Spleen (tissue), 11 donors: ENCODE measurements around the gene FTO. TPM values are rescaled to one million over a fixed set of nuclear protein-coding genes. Genes with fewer than 3 reads are reported as not detected.

Source experiments
- DNase-seq: peaks from one replicate; pipeline ENCODE4 v3.0.0-alpha.2; 2020
- H3K27ac ChIP-seq, 8 donors: fragments of 200-600 bp; sonication (generic) in 7 of 8; 1 replicate in 4 of 8; 2 replicates in 4 of 8; pipeline versions ENCODE4 v1.5.0 to v1.8.0; 2016 to 2021; ENCODE audit warnings: inconsistent platforms in 4 of 8, mild to moderate bottlenecking in 4 of 8, moderate library complexity in 1 of 8
- H3K27me3 ChIP-seq, 7 donors: fragments of 200-600 bp; sonication (generic) in 6 of 7; replicated peaks in 1 of 7; 1 replicate in 4 of 7; 2 replicates in 3 of 7; pipeline versions ENCODE4 v1.5.0 to v1.8.0; 2016 to 2021; ENCODE audit warnings: inconsistent platforms in 3 of 7, mild to moderate bottlenecking in 1 of 7
- H3K36me3 ChIP-seq, 6 donors: fragments of 200-600 bp; sonication (generic) in 5 of 6; 1 replicate in 4 of 6; 2 replicates in 2 of 6; pipeline versions ENCODE4 v1.5.0 to v1.8.0; 2016 to 2021; ENCODE audit warnings: inconsistent platforms in 2 of 6
- H3K4me1 ChIP-seq, 6 donors: fragments of 200-600 bp; sonication (generic) in 5 of 6; 1 replicate in 3 of 6; 2 replicates in 3 of 6; pipeline versions ENCODE4 v1.5.0 to v1.8.0; 2016 to 2021; ENCODE audit warnings: inconsistent platforms in 3 of 6
- H3K4me3 ChIP-seq, 8 donors: fragments of 200-600 bp; sonication (generic) in 7 of 8; 1 replicate in 4 of 8; 2 replicates in 4 of 8; pipeline versions ENCODE4 v1.5.0 to v1.8.0; 2016 to 2021; ENCODE audit warnings: inconsistent platforms in 4 of 8, mild to moderate bottlenecking in 4 of 8, moderate library complexity in 2 of 8
- H3K9me3 ChIP-seq, 8 donors: fragments of 200-600 bp; sonication (generic) in 7 of 8; 1 replicate in 4 of 8; 2 replicates in 4 of 8; pipeline versions ENCODE4 v1.5.0 to v1.8.0; 2016 to 2021; ENCODE audit warnings: inconsistent platforms in 4 of 8
- POLR2A ChIP-seq, 3 donors: fragments of 450-650 bp; IDR thresholded peaks; one replicate each; pipeline ENCODE4 v1.5.1; 2017; ENCODE audit warnings: antibody characterized with exemption in 3 of 3, mild to moderate bottlenecking in 1 of 3
- POLR2AphosphoS5 ChIP-seq, 3 donors: sonication (generic); formaldehyde crosslinking; IDR thresholded peaks; one replicate each; pipeline ENCODE4 v1.5.1; 2017; ENCODE audit warnings: antibody characterized with exemption in 3 of 3
- WGBS, 5 donors: extraction: QIAGEN DNeasy Blood & Tissue Kit in 3 of 5; methylation state at CpG; one replicate each; pipeline versions ENCODE4 v1.1.5 to v1.1.7; 2013 to 2018; 5-methylcytosine and 5-hydroxymethylcytosine counted together
- intact Hi-C: fragments of 100-400 bp; cut with DNase I; formaldehyde crosslinking; loops from one replicate; pipeline ENCODE4 v1.15.0; 2023; ENCODE audit warnings: low total_unique reads
- polyA plus RNA-seq, 3 donors: library from polyadenylated mRNA; stranded (reverse); fragments of 200-250 nt; gene quantifications; one replicate each; pipeline ENCODE4 v1.2.1, GENCODE V29; 2013
- small RNA-seq, 4 donors: library from RNA; depleted of rRNA; stranded (forward); fragments of <200 nt; gene quantifications; one replicate each; pipeline ENCODE3, GENCODE V24; 2016
- total RNA-seq, 7 donors: library from RNA; depleted of rRNA in 3 of 7; stranded (reverse); fragments of >200 nt in 3 of 7; fragmentation: NEBNext Ultra II Directional in 4 of 7; extraction: Animal tissue kit (Norgen Biotek cat#: 25700) in 4 of 7; gene quantifications; one replicate each; pipeline versions ENCODE4 v1.1.0 to v1.2.1, GENCODE V29; 2016 to 2021
- TF ChIP-seq, protein P1 (sequence below), 11 experiments: fragments of 200-600 bp in 7 of 11; fragments of 450-650 bp in 4 of 11; sonication (generic) in 4 of 11; IDR thresholded peaks in 8 of 11; conservative IDR thresholded peaks in 3 of 11; 1 replicate in 7 of 11; 2 replicates in 4 of 11; pipeline versions ENCODE4 v1.4.0 to v1.8.0; 2016 to 2021; ENCODE audit warnings: antibody characterized with exemption in 11 of 11, inconsistent platforms in 4 of 11, mild to moderate bottlenecking in 1 of 11
- donor health status: healthy with polysubstance abuse.
- donor health status: DM: no; HTN: no; CAD: no; lungs with moderate emphysema.
- donor health status: DM: no; HTN: no; CAD: no.
- donor health status: Bipolar disorder and iron deficiency.
- donor health status: healthy.
- donor health status: DM: no; HTN: no; CAD: no.
- donor health status: DM: yes; HTN: yes; CAD: no.

FTO gene
- total and polyA plus RNA-seq, 10 donors, result 6.8 to 89.8 (median 68.4) TPM

DNA sequence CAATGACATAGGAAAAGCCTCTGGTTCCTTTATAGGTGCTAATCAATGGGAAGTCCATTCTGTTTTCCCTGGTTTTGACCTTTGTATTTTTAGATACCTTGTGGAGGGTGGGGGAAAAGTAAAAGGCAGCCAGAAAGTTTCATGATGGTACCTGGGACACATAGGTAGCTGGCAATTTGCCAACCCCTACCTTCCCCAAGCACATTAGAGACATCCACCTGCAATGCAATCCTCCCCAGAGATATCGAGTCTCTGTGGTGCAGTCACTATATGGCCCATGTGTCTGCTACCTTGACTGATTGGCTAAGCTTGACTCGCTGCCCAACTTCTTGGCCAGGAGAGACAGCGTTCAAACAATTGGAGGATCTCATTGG lies 496.2 kb downstream of the FTO start:
- no peaks in the 10 kb centered on the region for H3K4me1 ChIP-seq
- H3K27me3 ChIP-seq, result peaks cover 0 to 19% (median 0%) of the 10 kb centered on the region in 7 donors
- no peak for DNase-seq
- WGBS, 5 donors, result 94 to 97% (median 95%) methylated on average over 3 of the region's 3 CpGs
- H3K9me3 ChIP-seq, result no peaks in the 10 kb centered on the region
- no peaks in the 10 kb centered on the region for H3K36me3 ChIP-seq
- H3K27ac ChIP-seq, result no peak overlapping the region
- intact Hi-C loops, result no loop called here
- H3K4me3 ChIP-seq, result no peak overlapping the region
- TF ChIP-seq POLR2AphosphoS5 (IDR thresholded peaks at IDR 0.05), result no peak
- TF ChIP-seq, protein P1, sequence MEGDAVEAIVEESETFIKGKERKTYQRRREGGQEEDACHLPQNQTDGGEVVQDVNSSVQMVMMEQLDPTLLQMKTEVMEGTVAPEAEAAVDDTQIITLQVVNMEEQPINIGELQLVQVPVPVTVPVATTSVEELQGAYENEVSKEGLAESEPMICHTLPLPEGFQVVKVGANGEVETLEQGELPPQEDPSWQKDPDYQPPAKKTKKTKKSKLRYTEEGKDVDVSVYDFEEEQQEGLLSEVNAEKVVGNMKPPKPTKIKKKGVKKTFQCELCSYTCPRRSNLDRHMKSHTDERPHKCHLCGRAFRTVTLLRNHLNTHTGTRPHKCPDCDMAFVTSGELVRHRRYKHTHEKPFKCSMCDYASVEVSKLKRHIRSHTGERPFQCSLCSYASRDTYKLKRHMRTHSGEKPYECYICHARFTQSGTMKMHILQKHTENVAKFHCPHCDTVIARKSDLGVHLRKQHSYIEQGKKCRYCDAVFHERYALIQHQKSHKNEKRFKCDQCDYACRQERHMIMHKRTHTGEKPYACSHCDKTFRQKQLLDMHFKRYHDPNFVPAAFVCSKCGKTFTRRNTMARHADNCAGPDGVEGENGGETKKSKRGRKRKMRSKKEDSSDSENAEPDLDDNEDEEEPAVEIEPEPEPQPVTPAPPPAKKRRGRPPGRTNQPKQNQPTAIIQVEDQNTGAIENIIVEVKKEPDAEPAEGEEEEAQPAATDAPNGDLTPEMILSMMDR (IDR thresholded peaks at IDR 0.05 in 8 of 11, conservative IDR thresholded peaks at IDR 0.05 in 3 of 11), result no peak
- TF ChIP-seq POLR2A (IDR thresholded peaks at IDR 0.05), result no peak

- DNase-seq, result no peak
- Histone ChIP-seq H3K27me3 (peaks cover 0 to 25% (median 0%) of the 10 kb centered on the region in 7 donors), H3K4me1 (no peaks in the 10 kb centered on the region), H3K36me3 (no peaks in the 10 kb centered on the region), H3K9me3 (no peaks in the 10 kb centered on the region), H3K27ac (no peak overlapping the region), H3K4me3 (no peak overlapping the region)
- 86 to 100% (median 92%) methylated on average over 1 of the region's 1 CpG for WGBS, 5 donors
- TF ChIP-seq POLR2AphosphoS5 (IDR thresholded peaks at IDR 0.05), result no peak
- TF ChIP-seq, protein P1 (IDR thresholded peaks at IDR 0.05 in 8 of 11, conservative IDR thresholded peaks at IDR 0.05 in 3 of 11), result no peak
- TF ChIP-seq POLR2A (IDR thresholded peaks at IDR 0.05), result no peak
- intact Hi-C loops, result no loop called here
These were observed 496.8 kb downstream of the FTO start for GRCh38 chr16:54200720-54201119.

- H3K27me3 ChIP-seq, result peaks cover 0 to 29% (median 0%) of the 10 kb centered on the region in 7 donors
- no peaks in the 10 kb centered on the region for H3K36me3 ChIP-seq
- 85 to 93% (median 91%) methylated on average over 4 of the region's 4 CpGs for WGBS, 5 donors
- no peak overlapping the region for H3K4me3 ChIP-seq
- no peak overlapping the region for H3K27ac ChIP-seq
- no peak for DNase-seq
- H3K4me1 ChIP-seq, result no peaks in the 10 kb centered on the region
- no peaks in the 10 kb centered on the region for H3K9me3 ChIP-seq
- intact Hi-C loops, result no loop called here
- TF ChIP-seq, protein P1 (IDR thresholded peaks at IDR 0.05 in 8 of 11, conservative IDR thresholded peaks at IDR 0.05 in 3 of 11), result no peak
- no peak for TF ChIP-seq POLR2AphosphoS5 (IDR thresholded peaks at IDR 0.05)
- no peak for TF ChIP-seq POLR2A (IDR thresholded peaks at IDR 0.05)
These were observed 497.2 kb downstream of the FTO start for GRCh38 chr16:54201200-54201599.

Small RNA genes within 50 kb of the gene (small RNA-seq; reads per million reads assigned to genes)
- 0 reads per million in 4 donors for gene AC007347.2

Other genes starting within 250 kb of the FTO start
- 10 to 100 TPM; 18.6 to 37.1 (median 31.7) TPM for gene AKTIP, start 200.9 kb upstream of the FTO start, total RNA-seq
- 10 to 100 TPM in 2 of 3 donors, 1 to 10 TPM in 1; 8.7 to 14.0 (median 11.8) TPM for gene AKTIP, start 200.9 kb upstream of the FTO start, polyA plus RNA-seq
- 1 to 10 TPM; 1.6 to 4.4 (median 2.8) TPM for gene RPGRIP1L, start 297 bp upstream of the FTO start, total RNA-seq
- gene RPGRIP1L, start 297 bp upstream of the FTO start, polyA plus RNA-seq, result 1 to 10 TPM in 1 of 3 donors, under 1 TPM in 2; 0.65 to 1.0 (median 0.77) TPM